Right atrium auricular region (tissue), 2 donors: ENCODE results near the gene LPO. TPM values are rescaled to one million over a fixed set of nuclear protein-coding genes. Genes with fewer than 3 reads are reported as not detected.
A peak's percentile ranks its signal among the peaks of the same experiment; 100 is the strongest.

Experiments used
- DNase-seq: peaks from one replicate; pipeline ENCODE4 v3.0.0-alpha.2; 2019; ENCODE audit warnings: low spot score
- H3K27ac ChIP-seq, 2 donors: fragments of 200-600 bp; sonication (generic); 1 replicate in 1 of 2; 2 replicates in 1 of 2; pipeline ENCODE4 v1.5.1; 2016 to 2019
- H3K27me3 ChIP-seq, 2 donors: fragments of 200-600 bp; sonication (generic); one replicate each; pipeline versions ENCODE4 v1.5.1 to v1.6.0; 2017 to 2019
- H3K36me3 ChIP-seq: fragments of 200-600 bp; sonication (generic); one replicate; pipeline ENCODE4 v1.5.1; 2016
- H3K4me1 ChIP-seq, 2 donors: fragments of 200-600 bp; sonication (generic); one replicate each; pipeline versions ENCODE4 v1.5.1 to v1.6.0; 2017 to 2019
- H3K4me3 ChIP-seq, 2 donors: fragments of 200-600 bp; sonication (generic); 1 replicate in 1 of 2; 2 replicates in 1 of 2; pipeline ENCODE4 v1.5.1; 2017 to 2019; ENCODE audit warnings: mild to moderate bottlenecking in 1 of 2, moderate library complexity in 1 of 2
- H3K9me3 ChIP-seq, 2 donors: fragments of 200-600 bp; sonication (generic); one replicate each; pipeline ENCODE4 v1.5.1; 2019
- total RNA-seq, 2 donors: library from RNA; depleted of rRNA; stranded (reverse); fragments of >200 nt; gene quantifications; one replicate each; pipeline ENCODE4 v1.1.0, GENCODE V29; 2016
- TF ChIP-seq, protein P1 (sequence below), 2 donors: fragments of 200-600 bp; sonication (generic); IDR thresholded peaks; one replicate each; pipeline ENCODE4 v1.5.1; 2019; ENCODE audit warnings: antibody characterized with exemption in 2 of 2

Gene LPO
- total RNA-seq, 2 donors from 2014 or later, result not detected

DNA sequence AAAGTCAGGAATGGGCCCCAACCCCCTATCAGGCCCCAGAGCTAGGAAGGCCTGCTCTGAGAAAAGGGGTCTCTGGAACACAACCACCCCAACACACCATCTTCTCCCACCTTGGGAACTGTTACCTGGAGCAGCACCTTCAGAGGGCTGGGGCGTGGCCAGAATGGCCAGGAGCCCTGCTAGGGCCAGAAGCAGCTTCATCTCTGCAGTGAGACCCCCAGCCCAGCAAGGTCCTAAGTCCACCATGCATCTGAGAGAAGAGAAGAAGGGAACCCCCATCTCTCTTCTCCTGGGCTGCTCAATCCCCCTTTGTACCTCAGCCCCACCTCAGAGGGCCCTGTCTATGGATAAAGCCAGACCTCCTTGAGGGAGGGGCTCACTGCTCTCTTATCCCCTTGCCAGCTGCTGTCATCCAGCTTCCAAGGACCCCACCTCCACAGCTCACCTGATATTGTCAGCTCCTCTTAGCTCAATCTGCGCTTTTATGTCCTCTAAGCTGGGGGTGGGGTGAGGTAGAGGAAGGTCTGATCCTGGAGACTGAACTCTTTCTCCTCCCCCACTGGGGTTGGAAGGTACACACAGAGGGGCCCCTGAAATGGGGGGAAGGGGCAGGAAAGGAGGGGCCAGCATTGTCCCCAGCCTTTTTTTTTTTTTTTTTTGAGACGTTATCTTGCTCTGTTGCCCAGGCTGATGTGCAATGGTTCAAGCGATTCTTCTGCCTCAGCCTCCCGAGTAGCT is 42.3 kb downstream of the LPO start, which contains the start of gene MPO:
TSS of gene MPO (minus strand) at position 456 of the 738 bp plus-strand sequence. CDS start at position 279, 177 bp downstream.
- Histone ChIP-seq H3K4me3 (no peak within 1 kb of the TSS), H3K36me3 (no peaks in the 10 kb centered on the region), H3K27me3 (no peaks in the 10 kb centered on the region), H3K9me3 (no peaks in the 10 kb centered on the region), H3K4me1 (peaks cover 0 to 9% of the 10 kb centered on the region in 2 donors), H3K27ac (no peak within 1 kb of the TSS)
- TF ChIP-seq, protein P1, sequence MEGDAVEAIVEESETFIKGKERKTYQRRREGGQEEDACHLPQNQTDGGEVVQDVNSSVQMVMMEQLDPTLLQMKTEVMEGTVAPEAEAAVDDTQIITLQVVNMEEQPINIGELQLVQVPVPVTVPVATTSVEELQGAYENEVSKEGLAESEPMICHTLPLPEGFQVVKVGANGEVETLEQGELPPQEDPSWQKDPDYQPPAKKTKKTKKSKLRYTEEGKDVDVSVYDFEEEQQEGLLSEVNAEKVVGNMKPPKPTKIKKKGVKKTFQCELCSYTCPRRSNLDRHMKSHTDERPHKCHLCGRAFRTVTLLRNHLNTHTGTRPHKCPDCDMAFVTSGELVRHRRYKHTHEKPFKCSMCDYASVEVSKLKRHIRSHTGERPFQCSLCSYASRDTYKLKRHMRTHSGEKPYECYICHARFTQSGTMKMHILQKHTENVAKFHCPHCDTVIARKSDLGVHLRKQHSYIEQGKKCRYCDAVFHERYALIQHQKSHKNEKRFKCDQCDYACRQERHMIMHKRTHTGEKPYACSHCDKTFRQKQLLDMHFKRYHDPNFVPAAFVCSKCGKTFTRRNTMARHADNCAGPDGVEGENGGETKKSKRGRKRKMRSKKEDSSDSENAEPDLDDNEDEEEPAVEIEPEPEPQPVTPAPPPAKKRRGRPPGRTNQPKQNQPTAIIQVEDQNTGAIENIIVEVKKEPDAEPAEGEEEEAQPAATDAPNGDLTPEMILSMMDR (IDR thresholded peaks at IDR 0.05), result no peak
- DNase-seq, result peak; percentile 38

DNA sequence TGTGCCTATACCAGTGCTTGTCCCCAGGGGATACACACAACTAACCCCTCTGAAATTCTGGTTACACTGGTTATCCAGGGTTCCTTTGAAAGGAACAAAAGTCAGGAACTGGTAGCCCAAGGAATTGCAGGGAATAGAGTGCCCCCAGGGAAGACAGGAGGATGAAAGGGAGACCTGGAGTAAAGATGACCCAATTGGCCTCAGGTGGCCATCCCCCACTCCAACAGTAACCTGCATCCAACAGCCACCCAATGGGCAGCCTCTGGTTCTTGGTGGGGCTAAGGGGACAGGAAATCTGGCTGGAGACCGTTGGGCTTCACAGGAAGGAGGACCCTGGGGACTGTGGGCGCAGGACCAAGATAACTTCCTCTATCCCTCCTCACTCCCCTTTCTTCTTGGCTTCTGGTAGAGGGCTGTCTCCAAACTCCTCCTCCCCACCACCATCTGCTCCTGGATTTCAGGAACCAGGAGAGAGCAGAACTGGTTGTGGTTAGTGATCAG is 43.2 kb downstream of the LPO start:
- H3K27me3 ChIP-seq, result no peaks in the 10 kb centered on the region
- peak; percentile 28 for DNase-seq
- H3K9me3 ChIP-seq, result no peaks in the 10 kb centered on the region
- H3K27ac ChIP-seq, result no peak overlapping the region
- H3K4me3 ChIP-seq, result no peak overlapping the region
- TF ChIP-seq, protein P1 (IDR thresholded peaks at IDR 0.05), result no peak
- no peaks in the 10 kb centered on the region for H3K36me3 ChIP-seq
- peaks cover 0 to 9% of the 10 kb centered on the region in 2 donors for H3K4me1 ChIP-seq

DNA sequence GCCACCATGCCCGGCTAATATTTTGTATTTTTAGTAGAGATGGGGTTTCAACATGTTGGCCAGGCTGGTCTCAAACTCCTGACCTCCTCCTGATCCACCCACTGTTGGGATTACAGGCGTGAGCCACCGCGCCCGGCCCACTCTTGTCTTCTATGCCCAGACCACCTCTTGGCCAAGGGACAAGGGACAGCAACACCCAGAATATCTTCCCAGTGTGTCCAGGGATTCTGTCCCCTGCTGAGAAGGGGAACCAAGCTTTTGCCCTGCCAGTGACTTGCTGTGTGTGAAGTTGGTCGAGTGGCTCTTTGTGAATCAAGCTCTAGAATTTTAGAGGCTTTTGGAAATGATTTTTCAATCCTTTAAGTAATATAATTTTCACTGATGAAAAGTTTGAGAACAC is 44.1 kb downstream of the LPO start:
- Histone ChIP-seq H3K27me3 (no peaks in the 10 kb centered on the region), H3K4me1 (peaks cover 0 to 9% of the 10 kb centered on the region in 2 donors), H3K4me3 (no peak overlapping the region), H3K9me3 (no peaks in the 10 kb centered on the region), H3K36me3 (no peaks in the 10 kb centered on the region), H3K27ac (no peak overlapping the region)
- peak; percentile 38 for DNase-seq
- TF ChIP-seq, protein P1 (IDR thresholded peaks at IDR 0.05), result no peak

GRCh38 chr17:58283674-58284612 is 45.6 kb downstream of the LPO start:
- TF ChIP-seq, protein P1 (IDR thresholded peaks at IDR 0.05), result no peak
- Histone ChIP-seq H3K36me3 (no peaks in the 10 kb centered on the region), H3K27me3 (no peaks in the 10 kb centered on the region), H3K4me3 (no peak overlapping the region), H3K27ac (no peak overlapping the region), H3K4me1 (peaks cover 0 to 9% of the 10 kb centered on the region in 2 donors), H3K9me3 (no peaks in the 10 kb centered on the region)
- DNase-seq, result peak; percentile 43

DNA sequence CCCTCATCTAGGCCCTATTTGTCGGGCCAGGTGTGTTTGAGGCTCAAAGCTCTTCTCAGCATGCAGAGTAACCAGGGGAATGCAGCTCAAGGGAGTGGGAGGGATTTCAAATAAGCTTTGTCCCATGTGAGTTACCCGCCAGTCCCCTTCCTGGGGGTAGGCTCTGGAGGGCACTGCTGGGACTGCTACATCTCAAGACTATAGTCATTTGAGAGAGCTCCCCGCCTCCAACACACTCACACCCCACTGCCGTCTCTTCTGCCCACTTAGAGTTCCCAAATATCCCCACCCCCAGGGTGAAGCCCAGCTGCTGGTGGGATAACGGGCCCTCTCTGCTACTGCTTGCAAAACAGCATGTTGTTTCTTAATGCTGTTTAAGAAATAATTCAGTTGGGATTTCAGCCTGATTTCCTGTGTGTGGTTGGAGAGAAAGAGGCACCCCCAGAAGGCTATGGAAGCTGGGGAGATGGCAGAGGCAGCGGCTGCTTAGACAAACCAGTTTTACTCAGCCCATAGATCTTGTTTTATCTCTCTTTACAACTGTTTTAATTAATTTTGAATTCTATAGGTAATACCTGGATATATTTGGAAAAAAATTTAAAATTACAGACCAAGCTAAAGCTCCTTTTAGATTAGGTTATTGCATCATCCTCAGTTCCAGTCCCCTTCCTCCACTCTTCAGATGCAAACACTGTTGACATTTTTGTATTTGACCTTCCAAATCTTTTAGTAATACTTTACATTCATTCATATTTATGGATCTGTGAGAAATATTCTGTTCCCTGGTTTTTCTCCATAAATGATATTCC is 46.4 kb downstream of the LPO start:
- H3K36me3 ChIP-seq, result no peaks in the 10 kb centered on the region
- no peaks in the 10 kb centered on the region for H3K9me3 ChIP-seq
- H3K27me3 ChIP-seq, result no peaks in the 10 kb centered on the region
- TF ChIP-seq, protein P1 (IDR thresholded peaks at IDR 0.05), result no peak
- H3K4me3 ChIP-seq, result no peak overlapping the region
- DNase-seq, result peak; percentile 21
- no peaks in the 10 kb centered on the region for H3K4me1 ChIP-seq
- H3K27ac ChIP-seq, result no peak overlapping the region
